ENCODE results near the gene GPT2.

Gene GPT2

DNA sequence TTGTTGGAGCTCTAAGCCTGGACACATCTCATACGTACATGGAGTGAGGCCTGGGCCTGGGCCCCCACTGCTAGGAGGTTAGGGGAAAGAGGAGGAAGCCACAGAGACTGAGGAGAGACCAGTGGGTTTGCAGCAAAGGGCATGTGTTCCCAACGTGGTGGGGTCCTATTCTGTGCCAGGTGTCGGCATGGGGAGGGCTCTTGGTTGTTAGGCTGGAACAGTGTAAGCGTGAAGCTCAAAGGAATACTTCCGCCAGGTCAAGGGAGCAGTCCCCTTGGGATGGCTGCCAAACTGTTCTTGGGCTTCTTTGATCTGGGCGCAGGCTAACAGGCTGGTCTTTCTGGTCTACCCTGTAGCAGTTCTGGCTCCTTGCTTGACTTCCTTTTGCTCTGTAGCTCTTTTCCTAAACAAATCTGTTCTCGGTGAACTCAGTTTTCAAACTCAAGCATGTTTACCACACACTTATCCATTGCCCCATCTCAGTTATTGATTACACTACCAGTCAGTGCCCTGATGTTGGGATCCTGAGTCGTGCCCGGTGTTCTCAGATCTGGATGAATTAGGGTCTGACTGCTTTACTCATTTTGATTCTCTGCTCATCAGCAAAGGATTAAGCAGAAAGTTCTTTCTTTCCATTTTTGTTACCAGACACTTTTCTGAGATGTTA is 36.4 kb downstream of the GPT2 start:
- H3K27ac ChIP-seq: peak overlapping the region; percentile 90

GRCh38 chr16:46922239-46922638 is 38.1 kb downstream of the GPT2 start:
- peak overlapping the region; percentile 90 for H3K27ac ChIP-seq
- TF ChIP-seq, protein P1, sequence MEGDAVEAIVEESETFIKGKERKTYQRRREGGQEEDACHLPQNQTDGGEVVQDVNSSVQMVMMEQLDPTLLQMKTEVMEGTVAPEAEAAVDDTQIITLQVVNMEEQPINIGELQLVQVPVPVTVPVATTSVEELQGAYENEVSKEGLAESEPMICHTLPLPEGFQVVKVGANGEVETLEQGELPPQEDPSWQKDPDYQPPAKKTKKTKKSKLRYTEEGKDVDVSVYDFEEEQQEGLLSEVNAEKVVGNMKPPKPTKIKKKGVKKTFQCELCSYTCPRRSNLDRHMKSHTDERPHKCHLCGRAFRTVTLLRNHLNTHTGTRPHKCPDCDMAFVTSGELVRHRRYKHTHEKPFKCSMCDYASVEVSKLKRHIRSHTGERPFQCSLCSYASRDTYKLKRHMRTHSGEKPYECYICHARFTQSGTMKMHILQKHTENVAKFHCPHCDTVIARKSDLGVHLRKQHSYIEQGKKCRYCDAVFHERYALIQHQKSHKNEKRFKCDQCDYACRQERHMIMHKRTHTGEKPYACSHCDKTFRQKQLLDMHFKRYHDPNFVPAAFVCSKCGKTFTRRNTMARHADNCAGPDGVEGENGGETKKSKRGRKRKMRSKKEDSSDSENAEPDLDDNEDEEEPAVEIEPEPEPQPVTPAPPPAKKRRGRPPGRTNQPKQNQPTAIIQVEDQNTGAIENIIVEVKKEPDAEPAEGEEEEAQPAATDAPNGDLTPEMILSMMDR (conservative IDR thresholded peaks at IDR 0.05): no peak

More for the DNA sequence above, 36.4 kb downstream of the GPT2 start:
- TF ChIP-seq, protein P1 (conservative IDR thresholded peaks at IDR 0.05): no peak

DNA sequence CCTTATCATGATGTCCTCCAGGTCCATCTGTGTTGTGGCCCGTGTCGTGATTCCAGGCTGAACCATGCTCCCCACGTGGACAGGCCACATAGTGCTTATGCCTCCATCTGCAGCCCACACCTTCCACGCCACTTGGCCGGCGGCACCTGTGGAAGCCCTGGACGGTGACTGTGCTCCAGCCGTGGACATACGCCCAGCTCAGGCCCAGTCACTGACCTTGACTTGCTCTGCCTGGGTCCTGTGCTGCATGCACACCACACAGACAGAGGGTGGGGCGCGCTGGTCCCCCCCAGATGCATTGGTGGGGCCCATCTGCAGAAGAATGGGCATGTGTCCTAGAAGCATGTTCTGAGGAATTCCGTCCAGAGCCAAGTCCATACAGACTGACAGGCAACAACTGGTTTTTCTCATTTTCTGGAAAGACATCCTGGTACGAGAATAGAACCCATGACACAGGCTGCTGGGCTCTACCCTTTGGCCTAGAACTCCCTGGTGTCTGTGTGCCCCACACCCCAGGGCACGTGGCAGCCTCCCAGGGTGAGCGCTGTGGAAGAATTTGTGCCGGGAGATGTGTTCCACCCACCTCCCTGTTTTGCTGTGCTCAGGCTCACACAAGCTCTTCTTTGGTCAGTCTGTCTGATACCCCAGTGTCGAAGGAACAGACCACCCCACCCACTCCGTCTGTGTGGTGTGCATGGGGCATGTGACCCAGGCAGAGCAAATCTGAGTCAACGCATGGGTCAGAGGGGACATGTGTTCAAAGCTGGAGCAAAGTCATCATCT is 39.5 kb downstream of the GPT2 start:
- TF ChIP-seq, protein P1 (conservative IDR thresholded peaks at IDR 0.05): no peak
- H3K27ac ChIP-seq: no peak overlapping the region; the same call in 1 of the 2 replicates

GRCh38 chr16:46924402-46924801 is 40.2 kb downstream of the GPT2 start:
- TF ChIP-seq, protein P1 (conservative IDR thresholded peaks at IDR 0.05): no peak
- H3K27ac ChIP-seq: peak overlapping the region; percentile 14; the same call in 1 of the 2 replicates

- no peak overlapping the region for H3K27ac ChIP-seq
- TF ChIP-seq, protein P1 (conservative IDR thresholded peaks at IDR 0.05): no peak
Observed at GRCh38 chr16:46926470-46927225, 42.5 kb downstream of the GPT2 start.

DNA sequence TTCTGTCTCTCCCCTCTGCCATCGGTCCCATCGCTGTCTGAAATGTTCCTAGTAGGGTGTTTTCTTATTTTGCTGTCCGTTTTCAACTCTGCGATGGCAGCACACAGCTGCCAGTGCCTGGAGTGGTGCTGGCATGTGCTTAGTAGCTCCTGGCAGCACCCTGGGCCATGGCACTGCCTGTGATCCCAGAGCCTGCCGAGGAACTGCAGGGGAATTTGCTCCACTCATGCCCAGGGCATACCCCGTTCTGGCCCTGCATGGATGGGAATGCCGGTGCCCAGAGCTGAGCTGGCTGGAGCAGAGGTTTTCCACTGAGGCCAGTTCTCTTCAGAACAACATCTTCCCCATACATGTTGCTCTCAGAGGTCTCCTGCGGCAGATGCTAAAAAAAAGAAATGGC is 43.1 kb downstream of the GPT2 start:
- TF ChIP-seq, protein P1 (conservative IDR thresholded peaks at IDR 0.05): no peak
- H3K27ac ChIP-seq: no peak overlapping the region

DNA sequence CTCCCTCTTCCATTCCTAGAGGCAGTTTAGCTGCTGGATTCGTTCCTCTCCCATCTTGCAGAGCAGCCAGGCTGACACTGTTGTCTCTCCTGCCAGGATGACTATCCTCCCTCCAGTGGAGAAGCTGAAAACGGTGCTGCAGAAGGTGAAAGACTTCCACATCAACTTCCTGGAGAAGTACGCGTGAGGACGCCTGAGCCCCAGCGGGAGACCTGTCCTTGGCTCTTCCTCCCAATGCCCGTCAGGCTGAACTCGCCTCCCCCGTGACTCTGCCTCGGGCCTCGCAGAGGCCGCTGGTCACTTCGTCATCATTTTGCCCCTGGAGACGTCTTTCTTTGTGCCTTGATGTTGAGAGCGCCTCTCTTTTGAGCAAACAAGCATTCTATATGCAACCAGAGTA is 44.6 kb downstream of the GPT2 start:
- TF ChIP-seq, protein P1 (conservative IDR thresholded peaks at IDR 0.05): no peak
- H3K27ac ChIP-seq: peak overlapping the region; percentile 73; the same call in 1 of the 2 replicates

Measured in VCaP (cell line).